ENCODE data around the gene PYGO1.

DNA sequence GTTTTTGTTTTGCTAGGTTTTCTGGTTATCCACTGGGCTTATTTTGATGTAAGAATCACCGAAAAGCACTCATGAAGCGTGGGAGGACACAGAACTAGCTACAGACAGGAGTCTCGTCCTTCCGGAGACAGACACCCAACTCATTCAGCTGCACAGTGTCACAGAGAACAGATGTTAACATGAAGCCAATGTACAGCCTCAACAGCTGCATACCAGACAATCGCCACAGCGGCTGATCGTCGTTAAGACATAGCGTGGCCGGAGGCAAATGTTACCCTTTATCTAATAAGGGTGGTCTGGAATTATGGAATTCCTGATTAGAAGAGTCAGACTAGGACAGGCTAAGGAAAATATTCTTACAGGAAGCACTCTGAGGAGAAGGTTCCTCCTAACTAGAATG lies 1.1 kb upstream of the PYGO1 start:
- TF ChIP-seq, protein P1, sequence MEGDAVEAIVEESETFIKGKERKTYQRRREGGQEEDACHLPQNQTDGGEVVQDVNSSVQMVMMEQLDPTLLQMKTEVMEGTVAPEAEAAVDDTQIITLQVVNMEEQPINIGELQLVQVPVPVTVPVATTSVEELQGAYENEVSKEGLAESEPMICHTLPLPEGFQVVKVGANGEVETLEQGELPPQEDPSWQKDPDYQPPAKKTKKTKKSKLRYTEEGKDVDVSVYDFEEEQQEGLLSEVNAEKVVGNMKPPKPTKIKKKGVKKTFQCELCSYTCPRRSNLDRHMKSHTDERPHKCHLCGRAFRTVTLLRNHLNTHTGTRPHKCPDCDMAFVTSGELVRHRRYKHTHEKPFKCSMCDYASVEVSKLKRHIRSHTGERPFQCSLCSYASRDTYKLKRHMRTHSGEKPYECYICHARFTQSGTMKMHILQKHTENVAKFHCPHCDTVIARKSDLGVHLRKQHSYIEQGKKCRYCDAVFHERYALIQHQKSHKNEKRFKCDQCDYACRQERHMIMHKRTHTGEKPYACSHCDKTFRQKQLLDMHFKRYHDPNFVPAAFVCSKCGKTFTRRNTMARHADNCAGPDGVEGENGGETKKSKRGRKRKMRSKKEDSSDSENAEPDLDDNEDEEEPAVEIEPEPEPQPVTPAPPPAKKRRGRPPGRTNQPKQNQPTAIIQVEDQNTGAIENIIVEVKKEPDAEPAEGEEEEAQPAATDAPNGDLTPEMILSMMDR (IDR thresholded peaks at IDR 0.05) = no peak
- TF ChIP-seq POLR2A (IDR thresholded peaks at IDR 0.05) = no peak
